Hematopoietic multipotent progenitor cell (in vitro differentiated cells): ENCODE results near the gene CNIH4. TPM values are rescaled to one million over a fixed set of nuclear protein-coding genes. Genes with fewer than 3 reads are reported as not detected.
"Not testable (repeated sequence)": the region's sequence is repeated elsewhere in the genome, so short reads cannot be mapped to it uniquely, and the experiment has no call there.

Experiments
- DNase-seq, 3 donors: peaks; one replicate each; pipeline ENCODE4 v3.0.0-alpha.2; 2011 to 2015; ENCODE audit warnings: low read depth in 2 of 3, low spot score in 2 of 3
- total RNA-seq: library from RNA; depleted of rRNA; stranded (reverse); fragments of >200 nt; gene quantifications from one replicate; pipeline ENCODE4 v1.2.3, GENCODE V29; 2012

The CNIH4 gene
- total RNA-seq, 1 donor, result 13.5 TPM

DNA sequence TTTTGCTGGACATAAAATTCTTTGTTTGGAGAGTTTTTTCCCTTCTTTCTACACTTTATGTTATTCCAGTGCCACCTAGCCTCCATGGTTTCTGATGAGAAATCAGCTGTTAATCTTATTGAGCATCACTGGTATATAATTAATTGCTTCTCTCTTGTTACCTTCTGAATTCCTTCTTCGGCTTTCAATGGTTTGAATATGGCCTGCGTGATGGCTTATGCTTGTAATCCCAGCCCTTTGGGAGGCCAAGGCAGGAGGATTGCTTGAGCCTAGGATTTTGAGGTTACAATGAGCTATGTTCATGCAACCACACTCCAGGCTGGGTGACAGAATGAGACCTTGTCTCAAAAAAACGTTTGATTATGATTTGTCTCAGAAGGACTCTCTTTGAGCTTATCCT lies 13.0 kb upstream of the CNIH4 start:
- peak in 1 of 3 donors; percentile 57 for DNase-seq

DNA sequence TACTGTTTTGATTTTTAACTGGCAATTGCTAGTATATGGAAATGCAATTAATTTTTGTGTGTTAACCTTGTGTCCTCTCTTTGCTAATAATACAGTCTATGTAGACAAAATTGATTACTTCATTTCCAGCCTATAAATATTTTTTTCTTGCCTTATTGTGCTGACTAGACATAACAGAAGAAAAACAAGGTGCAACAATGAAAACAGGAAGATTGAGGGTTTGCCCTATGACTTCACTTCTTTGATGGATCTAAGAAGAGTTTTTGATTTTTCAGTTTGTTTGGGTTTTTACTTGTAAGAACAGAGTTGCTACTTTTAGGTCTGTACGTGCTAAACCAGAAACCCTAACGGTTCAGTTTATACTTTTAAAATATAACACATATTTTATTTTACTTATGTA lies 8.5 kb upstream of the CNIH4 start:
- DNase-seq, result no peak

DNA sequence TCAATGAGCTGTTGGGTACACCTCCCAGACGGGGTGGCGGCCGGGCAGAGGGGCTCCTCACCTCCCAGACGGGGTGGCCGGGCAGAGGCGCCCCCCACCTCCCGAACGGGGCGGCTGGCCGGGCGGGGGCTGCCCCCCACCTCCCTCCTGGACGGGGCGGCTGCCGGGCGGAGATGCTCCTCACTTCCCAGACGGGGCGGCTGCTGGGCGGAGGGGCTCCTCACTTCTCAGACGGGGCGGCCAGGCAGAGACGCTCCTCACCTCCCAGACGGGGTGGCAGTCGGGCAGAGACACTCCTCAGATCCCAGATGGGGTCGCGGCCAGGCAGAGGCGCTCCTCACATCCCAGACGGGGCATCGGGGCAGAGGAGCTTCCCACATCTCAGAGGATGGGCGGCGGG lies 7.0 kb upstream of the CNIH4 start:
- not testable (repeated sequence) for DNase-seq

DNA sequence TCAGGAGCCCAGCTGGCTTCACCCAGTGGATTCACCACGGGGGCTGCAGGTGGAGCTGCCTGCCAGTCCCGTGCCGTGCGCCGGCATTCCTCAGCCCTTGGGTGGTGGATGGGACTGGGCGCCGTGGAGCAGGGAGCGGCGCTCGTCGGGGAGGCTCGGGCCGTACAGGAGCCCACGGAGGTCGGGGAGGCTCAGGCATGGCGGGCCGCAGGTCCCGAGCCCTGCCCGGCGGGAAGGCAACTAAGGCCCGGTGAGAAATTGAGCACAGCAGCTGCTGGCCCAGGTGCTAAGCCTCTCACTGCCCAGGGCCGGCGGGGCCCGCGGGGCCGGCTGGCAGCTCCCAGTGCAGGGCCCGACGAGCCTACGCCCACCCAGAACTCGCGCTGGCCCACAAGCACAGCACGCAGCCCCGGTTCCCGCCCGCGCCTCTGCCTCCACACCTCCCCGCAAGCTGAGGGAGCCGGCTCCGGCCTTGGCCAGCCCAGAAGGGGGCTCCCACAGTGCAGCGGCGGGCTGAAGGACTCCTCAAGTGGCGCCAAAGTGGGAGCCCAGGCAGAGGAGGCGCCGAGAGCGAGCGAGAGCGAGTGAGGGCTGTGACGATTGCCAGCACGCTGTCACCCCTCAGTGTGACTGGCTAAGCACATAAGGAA lies 4.1 kb upstream of the CNIH4 start:
- DNase-seq, result not testable (repeated sequence)

DNA sequence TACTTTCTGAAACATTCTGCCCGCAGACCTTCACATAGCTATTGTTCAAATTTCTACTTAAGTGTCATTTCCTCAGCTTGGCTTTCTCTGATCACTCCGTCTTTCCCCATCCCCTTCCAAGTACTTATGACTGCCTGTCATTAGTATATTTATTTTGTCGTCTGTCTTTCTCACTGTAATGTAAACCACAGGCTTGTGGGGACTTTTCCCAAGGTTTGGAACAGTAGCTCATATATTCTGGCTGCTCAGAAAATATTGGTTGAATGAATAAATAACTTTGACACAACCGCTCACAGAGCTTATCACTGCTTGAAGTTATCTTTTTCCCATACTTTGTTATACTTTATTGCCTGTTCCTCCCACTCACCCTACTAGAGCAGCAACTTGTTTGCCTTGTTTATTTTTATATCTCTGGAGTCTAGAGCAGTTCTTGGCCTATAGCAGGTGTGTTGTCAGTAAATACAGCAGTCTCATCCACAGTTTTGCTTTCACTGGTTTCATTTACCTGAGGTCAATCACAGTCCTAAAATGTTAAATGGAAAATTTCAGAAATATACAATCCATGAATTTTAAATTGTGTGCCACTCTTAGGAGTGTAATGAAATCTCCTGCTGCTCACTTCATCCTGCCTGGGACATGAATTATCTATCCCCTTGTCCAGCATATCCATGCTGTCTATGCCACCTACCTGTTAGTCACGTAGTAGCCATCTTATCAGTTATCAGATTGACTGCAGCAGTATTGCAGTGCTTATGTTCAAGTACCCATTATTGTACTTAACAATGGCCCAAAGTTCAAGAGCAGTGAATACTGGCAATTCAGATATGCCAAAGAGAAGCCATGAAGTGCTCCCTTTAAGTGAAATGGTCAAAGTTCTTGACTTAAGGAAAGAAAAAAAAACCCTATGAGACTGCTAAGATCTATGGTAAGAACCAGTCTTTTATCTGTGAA lies 2.4 kb upstream of the CNIH4 start:
- no peak for DNase-seq

DNA sequence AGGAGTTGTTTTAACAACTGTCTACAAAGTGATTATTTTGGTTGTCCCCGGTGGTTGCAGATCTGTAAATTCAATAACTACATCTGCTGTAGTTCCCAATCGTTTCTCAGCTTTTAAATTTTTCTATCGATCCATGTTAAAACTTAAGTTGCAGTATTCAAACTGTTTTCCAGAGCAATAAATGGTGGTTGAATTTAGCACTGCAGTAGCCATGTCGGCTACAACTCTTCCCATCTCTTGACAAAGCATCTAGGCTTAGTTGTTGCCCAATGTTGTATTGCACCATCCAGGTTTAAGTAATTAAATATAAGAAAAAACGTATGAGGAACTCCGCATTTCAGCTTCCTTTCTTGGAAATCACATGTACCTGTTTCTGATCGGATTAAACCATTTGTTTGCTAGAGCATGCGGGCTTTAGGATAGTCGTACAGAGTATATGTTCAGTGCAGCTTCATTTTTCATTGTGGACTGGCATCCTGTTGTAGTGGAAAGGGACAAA lies 996 bp downstream of the CNIH4 start:
- DNase-seq, result peak in 1 of 3 donors; percentile 29

DNA sequence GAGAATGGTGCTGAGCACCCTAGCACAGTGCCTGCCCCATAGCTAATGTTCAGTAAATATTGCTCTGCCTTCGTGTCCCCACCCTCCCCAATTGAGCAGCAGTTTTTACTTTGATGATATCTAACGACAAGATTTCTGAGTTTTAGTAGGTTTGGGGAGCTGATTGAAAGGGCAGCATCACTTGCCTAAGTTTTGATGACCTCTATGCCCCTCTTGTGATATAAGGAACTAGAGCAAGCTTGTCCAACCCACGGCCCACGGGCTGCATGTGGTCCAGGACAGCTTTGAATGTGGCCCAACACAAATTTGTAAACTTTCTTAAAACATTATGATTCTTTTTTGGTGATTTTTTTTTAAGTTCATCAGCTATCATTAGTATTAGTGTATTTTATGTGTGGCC lies 1.6 kb downstream of the CNIH4 start:
- DNase-seq, result no peak

DNA sequence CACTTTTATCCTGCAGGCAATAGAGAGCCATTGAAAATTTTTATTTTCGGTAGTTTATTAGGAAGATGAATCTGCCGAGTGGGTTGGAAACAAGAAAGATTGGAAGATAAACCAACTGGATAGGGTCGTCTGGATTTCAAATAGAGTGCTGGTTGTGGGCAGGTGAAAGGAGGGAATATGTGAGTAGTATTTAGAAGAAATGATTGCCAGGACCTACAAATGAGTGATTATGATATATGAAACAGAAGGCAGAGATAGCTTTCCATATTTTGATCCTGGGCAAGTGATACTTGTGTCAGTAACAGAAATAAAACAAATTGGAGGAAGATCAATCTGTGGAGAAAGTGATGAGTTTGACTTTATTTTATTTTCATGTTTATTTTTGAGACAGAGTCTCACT lies 2.5 kb downstream of the CNIH4 start:
- no peak for DNase-seq

DNA sequence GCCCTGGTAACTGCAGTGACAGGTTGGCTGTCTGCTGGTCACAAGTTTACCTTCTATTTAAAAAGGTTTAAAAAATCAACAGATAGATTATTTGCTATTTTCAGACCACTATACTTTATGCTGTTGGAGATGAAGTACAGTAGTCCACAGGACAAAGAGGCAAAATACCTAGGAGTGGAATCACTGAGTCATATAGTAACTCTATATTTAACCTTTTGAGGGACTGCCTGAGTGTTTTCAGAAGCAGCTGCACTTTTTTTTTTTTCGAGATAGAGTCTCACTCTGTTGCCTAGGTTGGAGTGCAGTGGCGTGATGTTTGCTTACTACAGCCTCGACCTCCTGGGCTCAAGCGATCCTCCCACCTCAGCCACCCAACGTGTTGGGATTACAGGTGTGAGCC lies 11.7 kb downstream of the CNIH4 start:
- DNase-seq, result no peak

DNA sequence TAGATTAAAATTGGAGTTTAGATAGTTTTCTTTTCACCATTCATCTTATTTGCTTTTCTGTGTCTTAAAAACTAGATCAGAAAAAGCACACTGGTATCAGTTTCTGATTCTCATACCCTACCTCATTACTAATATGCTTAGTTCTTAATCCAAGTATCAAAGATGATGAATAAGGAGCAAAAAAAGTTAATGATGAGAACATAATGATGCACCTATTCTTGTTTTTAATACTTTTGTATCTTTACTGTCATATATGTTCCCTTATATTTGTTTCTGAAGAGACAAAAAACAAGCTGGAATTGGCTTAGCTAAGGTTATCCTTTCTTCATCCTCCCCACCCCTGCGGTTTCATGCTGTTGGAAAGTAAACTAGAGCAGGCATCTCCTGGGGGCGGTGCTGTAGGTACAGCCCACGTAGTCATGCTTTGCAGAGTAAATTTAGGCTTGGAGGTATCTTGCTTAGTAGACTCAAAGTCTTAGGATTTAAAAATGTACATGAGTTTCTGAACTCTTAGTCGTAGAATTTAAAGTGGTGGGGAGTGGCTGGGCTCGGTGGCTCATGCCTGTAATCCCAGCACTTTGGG lies 16.4 kb downstream of the CNIH4 start:
- no peak for DNase-seq

DNA sequence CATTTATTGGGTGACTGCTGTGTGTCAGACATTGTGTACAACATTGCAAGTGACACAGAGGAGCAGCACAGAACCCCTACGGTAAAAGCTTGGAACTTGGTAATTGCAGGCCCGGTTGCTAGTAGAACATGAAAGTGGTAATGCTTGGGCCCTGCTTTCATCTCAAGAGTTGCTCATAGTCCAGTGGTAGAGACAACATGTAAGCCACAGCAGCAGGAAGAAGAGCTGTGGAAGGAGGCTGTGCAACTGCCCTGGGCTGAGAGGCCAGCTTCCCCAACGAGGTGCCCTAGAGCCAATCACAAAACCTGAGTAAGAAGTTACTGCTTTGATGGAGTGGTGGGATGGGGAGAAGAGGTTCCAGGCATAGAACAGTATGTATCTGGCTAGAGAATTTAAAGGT lies 18.4 kb downstream of the CNIH4 start:
- DNase-seq, result no peak

DNA sequence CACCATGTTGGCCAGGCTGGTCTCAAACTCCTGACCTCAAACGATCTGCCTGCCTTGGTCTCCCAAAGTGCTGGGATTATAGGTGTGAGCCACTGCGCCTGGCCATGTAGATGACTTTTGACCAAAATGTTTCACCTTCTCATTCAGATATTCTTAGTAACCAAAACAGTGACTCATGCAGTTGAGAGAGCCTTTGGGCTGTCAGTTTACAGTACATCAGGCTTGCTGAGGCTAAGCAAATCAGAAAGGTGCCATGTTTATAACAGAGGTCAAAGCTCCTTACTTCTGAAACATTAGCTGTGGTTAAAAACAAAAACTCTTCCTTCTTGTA lies 21.0 kb downstream of the CNIH4 start:
- no peak for DNase-seq

DNA sequence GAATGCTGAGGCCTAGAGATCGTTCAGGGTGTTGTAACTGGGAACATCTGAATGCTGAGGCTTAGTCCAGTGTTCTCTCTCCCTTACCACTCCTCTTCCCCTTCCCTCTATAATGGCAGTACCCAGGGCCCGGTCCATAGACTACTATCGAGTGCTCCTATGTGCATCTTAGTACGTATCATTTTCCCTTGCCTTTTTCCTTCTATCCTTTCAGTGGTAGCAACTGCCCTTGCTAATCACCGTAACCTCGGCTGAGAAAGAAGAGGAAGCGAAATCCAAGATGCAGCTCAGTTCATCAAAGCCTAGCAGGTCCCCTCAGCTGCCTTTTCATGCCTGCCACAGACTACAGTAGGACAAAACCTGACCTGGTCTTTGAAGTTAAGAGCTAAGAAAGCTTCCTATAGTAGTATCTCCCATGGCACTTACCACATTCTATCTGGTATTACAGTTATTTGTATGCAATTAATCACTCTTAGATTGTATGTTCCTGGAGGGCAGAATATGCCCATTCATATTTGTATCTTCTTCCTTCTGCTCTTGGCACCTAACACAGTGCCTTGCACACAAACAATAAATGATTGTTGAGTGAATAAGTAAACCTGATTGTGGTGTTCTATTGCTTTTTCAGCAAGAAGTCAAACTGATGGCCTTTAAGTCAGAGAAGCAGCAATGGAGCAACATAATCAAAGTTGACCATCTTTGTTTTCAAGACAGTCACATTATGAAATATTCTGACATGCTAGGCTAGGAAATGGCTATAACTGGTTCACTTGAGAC lies 22.4 kb downstream of the CNIH4 start:
- DNase-seq, result peak in 1 of 3 donors; percentile 9

DNA sequence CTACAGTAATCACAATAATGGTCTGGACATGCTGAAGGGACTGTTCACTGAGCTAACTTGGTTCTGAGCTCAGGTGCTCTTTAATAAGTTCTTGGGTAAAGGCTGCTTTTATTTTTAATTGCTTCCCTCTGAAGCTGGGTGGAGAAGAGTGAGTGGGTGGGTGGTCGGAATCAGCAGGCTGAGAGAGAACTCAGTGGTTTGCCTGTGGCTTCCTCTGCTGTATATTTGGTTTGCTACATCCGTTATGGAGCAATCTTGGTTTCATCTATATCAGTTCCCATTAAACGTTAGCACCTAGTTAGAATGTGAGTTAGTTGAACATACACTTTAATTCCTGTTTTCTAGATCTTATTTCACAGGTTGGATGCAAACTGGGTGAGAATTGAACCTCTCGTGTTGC lies 23.3 kb downstream of the CNIH4 start:
- peak in 2 of 3 donors; percentile 66 to 77 for DNase-seq

DNA sequence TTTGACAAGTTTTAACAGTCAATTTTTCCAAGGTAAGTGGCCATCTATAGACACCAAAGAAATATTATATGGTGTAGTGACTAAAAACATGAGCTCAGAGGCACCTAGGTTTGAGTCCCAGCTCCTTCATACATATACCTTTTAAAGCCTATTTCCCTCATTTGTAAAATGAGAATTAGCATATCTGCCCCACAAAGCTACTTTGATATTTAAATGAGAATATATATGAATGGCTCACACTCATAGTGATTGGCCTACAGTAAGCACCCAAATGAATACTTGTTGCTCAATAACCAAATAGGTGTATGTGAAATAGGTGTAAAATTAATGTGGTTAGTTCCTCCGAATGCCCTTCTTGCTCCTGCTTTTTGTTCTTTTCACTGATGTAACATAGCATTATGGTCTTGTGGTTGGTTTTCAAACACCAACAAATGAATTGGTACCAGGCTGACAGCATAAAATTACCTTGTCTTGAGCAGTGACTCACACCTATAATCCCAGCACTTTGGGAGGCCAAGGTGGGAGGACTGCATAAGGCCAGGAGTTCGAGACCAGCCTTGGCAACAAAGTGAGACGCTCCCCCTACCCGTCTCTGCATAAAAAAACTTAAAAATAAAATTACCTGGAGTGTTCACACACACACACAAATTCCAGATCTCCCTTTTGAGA lies 25.3 kb downstream of the CNIH4 start:
- DNase-seq, result no peak

DNA sequence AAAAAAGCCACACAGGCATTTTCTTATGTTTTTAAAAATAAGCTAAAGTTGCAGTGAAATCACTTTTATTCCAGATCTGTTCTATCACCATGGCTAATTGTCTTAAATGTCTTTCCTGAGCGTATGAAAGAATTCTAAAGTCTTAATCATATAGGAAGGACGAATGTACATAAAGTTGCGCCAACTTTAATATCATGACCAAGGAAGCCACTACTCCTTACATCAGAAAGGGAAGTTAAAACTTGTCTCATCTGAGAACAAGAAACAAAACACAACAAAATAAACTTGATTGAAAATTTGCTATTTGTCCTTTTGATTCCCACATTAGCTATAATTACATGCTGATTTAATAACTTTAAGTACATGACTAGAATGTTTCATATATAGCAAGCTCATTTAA lies 26.5 kb downstream of the CNIH4 start:
- no peak for DNase-seq

DNA sequence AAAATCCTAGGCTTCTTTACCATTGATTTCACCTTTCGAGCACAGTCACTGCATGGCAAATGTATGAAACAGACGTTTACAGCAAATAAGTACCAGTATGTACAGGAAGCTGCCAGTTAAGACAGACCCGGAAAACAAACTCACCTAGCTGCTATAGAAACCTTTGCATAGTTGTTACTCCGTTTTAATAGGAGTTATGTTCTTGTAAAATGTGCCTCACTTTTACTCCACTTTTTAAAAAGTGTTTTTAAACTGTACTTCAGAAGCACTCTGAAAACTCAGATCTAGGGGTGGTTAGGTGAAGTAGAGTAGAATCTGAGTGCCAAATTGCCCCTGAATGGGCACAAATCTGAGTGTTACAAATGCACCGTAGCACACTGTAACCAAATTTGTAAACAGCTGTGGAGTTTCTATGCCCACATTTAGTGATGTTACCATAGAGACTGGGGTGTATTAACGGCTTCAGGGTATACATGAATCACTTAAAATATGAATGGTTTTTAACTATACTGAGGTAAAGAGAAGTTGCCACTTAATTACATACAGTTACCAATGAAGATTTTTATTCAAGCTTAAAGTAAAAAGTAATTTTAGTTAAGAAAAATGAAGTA lies 30.7 kb downstream of the CNIH4 start:
- peak in 1 of 3 donors; percentile 7 for DNase-seq

DNA sequence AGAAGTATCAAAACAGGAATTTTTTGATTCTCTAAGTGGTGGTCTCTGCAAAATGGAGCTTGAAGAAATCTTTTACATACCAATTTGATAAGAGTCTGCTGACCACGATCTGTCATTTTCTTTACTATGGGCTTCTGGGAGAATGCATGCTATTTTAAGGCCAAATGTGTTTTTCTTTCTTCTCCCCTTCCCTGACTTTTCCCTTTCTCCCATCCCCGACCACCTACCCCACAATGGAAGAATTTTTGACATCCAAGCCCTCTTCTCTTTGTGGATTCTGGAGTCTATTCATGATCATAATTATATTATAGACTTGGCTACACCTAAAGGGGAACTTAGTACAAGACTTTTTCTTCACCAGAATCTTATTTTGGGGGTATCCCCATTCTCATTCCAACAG lies 31.3 kb downstream of the CNIH4 start:
- no peak for DNase-seq

DNA sequence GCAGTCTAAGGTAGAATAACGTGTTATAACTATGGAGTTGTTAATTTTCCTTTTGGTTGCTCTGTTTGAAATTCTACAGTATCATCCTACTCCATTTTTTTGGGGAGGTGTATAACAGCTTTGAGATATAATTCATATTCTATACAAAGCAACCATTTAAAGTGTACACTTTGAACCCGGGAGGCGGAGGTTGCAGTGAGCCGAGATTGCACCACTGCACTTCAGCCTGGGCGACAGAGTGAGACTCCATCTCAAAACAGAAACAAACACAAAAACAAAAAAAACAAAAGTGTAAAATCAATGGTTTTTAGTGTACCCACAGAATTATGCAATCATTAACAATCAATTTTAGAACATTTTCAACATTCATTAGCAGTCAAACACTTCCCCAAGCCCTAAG lies 33.8 kb downstream of the CNIH4 start:
- DNase-seq, result no peak
